Left ventricle myocardium inferior (tissue), 1 donor: ENCODE results near the gene RAB37. TPM values are rescaled to one million over a fixed set of nuclear protein-coding genes. Genes with fewer than 3 reads are reported as not detected.

Experiments used
- DNase-seq: peaks from one replicate; pipeline ENCODE4 v3.0.0-alpha.2; 2020
- H3K27ac ChIP-seq: fragments of 200-600 bp; replicated peaks from 2 replicates; pipeline ENCODE4 v1.8.0; 2021
- H3K27me3 ChIP-seq: fragments of 200-600 bp; 2 replicates; pipeline ENCODE4 v1.8.0; 2021; ENCODE audit warnings: low read depth
- H3K36me3 ChIP-seq: fragments of 200-600 bp; 2 replicates; pipeline ENCODE4 v1.8.0; 2021
- H3K4me1 ChIP-seq: fragments of 200-600 bp; 2 replicates; pipeline ENCODE4 v1.8.0; 2021
- H3K4me3 ChIP-seq: fragments of 200-600 bp; 2 replicates; pipeline ENCODE4 v1.8.0; 2021; ENCODE audit warnings: mild to moderate bottlenecking, moderate library complexity
- H3K9me3 ChIP-seq: fragments of 200-600 bp; replicated peaks from 2 replicates; pipeline ENCODE4 v1.8.0; 2021
- CTCF ChIP-seq: fragments of 200-600 bp; IDR thresholded peaks from 2 replicates; pipeline ENCODE4 v1.8.0; 2021; ENCODE audit warnings: antibody characterized with exemption, mild to moderate bottlenecking, borderline replicate concordance
- intact Hi-C: fragments of 100-400 bp; cut with micrococcal nuclease; formaldehyde crosslinking; loops from one replicate; pipeline ENCODE4 v1.11.0; 2022
- total RNA-seq: library from RNA; stranded (reverse); fragmentation: NEBNext Ultra II Directional; extraction: Animal tissue kit (Norgen Biotek cat#: 25700); gene quantifications from one replicate; pipeline ENCODE4 v1.2.1, GENCODE V29; 2021
- donor health status: DM: no; HTN: yes; CAD: no; lungs with severe emphysema.

The RAB37 gene
- total RNA-seq, 1 donor from 2014 or later = 1.9 TPM

GRCh38 chr17:74761419-74761818 is 24.4 kb downstream of the RAB37 start:
- no peak for TF ChIP-seq CTCF
- H3K27me3 ChIP-seq = no peaks in the 10 kb centered on the region
- H3K4me3 ChIP-seq = no peak overlapping the region
- H3K36me3 ChIP-seq = no peaks in the 10 kb centered on the region
- intact Hi-C loops = no loop called here
- H3K27ac ChIP-seq = peak overlapping the region; percentile 78
- no peaks in the 10 kb centered on the region for H3K9me3 ChIP-seq
- peaks cover 86% of the 10 kb centered on the region for H3K4me1 ChIP-seq
- DNase-seq = no peak

GRCh38 chr17:74761931-74762330 is 24.9 kb downstream of the RAB37 start:
- H3K4me1 ChIP-seq = peaks cover 85% of the 10 kb centered on the region

GRCh38 chr17:74763565-74764387 is 26.7 kb downstream of the RAB37 start:
- intact Hi-C loops = no loop called here
- Histone ChIP-seq H3K9me3 (no peaks in the 10 kb centered on the region), H3K27ac (peak overlapping the region; percentile 78), H3K4me3 (no peak overlapping the region), H3K27me3 (no peaks in the 10 kb centered on the region), H3K36me3 (no peaks in the 10 kb centered on the region), H3K4me1 (peaks cover 85% of the 10 kb centered on the region)
- DNase-seq = no peak
- TF ChIP-seq CTCF = no peak

More at GRCh38 chr17:74761931-74762330, 24.9 kb downstream of the RAB37 start:
- no peak for TF ChIP-seq CTCF
- DNase-seq = no peak
- intact Hi-C loops = no loop called here
- Histone ChIP-seq H3K36me3 (no peaks in the 10 kb centered on the region), H3K27ac (peak overlapping the region; percentile 78), H3K27me3 (no peaks in the 10 kb centered on the region), H3K9me3 (no peaks in the 10 kb centered on the region), H3K4me3 (no peak overlapping the region)

- Histone ChIP-seq H3K36me3 (no peaks in the 10 kb centered on the region), H3K27me3 (no peaks in the 10 kb centered on the region), H3K27ac (peak overlapping the region; percentile 27), H3K4me1 (peaks cover 85% of the 10 kb centered on the region), H3K4me3 (no peak overlapping the region), H3K9me3 (no peaks in the 10 kb centered on the region)
- intact Hi-C loops = no loop called here
- no peak for DNase-seq
- TF ChIP-seq CTCF = no peak
These were observed 27.8 kb downstream of the RAB37 start for GRCh38 chr17:74764751-74765286.

- Histone ChIP-seq H3K4me3 (no peak overlapping the region), H3K36me3 (peaks cover 7% of the 10 kb centered on the region), H3K27ac (peak overlapping the region; percentile 89), H3K9me3 (no peaks in the 10 kb centered on the region), H3K4me1 (peaks cover 80% of the 10 kb centered on the region), H3K27me3 (no peaks in the 10 kb centered on the region)
- intact Hi-C loops = no loop called here
- TF ChIP-seq CTCF = no peak
- no peak for DNase-seq
These were observed 29.4 kb downstream of the RAB37 start for GRCh38 chr17:74766413-74766812.
